H1 (cell line): Measurements from ENCODE around the gene FRMPD2. TPM values are rescaled to one million over a fixed set of nuclear protein-coding genes. Genes with fewer than 3 reads are reported as not detected.

ENCODE experiments used
- CBX8 ChIP-seq: fragments of 300-800, 300-1000 bp; sonication (generic); IDR thresholded peaks from 2 replicates; pipeline ENCODE4 v1.7.1; 2016; ENCODE audit warnings: low read depth, low read length, borderline replicate concordance
- SUZ12 ChIP-seq: fragments of 200-600 bp; sonication (generic); IDR thresholded peaks from 2 replicates; pipeline ENCODE4 v1.6.1; 2012; ENCODE audit warnings: mild to moderate bottlenecking, inconsistent platforms, low read length, moderate library complexity, mixed read lengths
- polyA plus RNA-seq, 7 experiments: library from polyadenylated mRNA; depleted of rRNA in 3 of 7; stranded (reverse) in 5 of 7; unstranded in 2 of 7; fragments of >200 nt in 5 of 7; fragments of 200-250 nt in 2 of 7; gene quantifications; 1 replicate in 5 of 7; 2 replicates in 1 of 7; 4 replicates in 1 of 7; pipeline versions ENCODE4 v1.2.1 to v1.2.3, GENCODE V29; 2011 to 2013; ENCODE audit warnings: missing spikeins in 2 of 7, mixed read lengths in 2 of 7
- total RNA-seq: library from RNA; stranded (reverse); fragmentation: NEBNext Ultra II Directional; extraction: Animal tissue kit (Norgen Biotek cat#: 25700); gene quantifications from 2 replicates; pipeline ENCODE4 v1.2.1, GENCODE V29; 2021

Gene FRMPD2
- total and polyA plus RNA-seq, 2 of the 8 experiments (the other 6 are each of a cell fraction or from before 2014, with no cell fraction given), result 0.07 to 0.47 TPM

DNA sequence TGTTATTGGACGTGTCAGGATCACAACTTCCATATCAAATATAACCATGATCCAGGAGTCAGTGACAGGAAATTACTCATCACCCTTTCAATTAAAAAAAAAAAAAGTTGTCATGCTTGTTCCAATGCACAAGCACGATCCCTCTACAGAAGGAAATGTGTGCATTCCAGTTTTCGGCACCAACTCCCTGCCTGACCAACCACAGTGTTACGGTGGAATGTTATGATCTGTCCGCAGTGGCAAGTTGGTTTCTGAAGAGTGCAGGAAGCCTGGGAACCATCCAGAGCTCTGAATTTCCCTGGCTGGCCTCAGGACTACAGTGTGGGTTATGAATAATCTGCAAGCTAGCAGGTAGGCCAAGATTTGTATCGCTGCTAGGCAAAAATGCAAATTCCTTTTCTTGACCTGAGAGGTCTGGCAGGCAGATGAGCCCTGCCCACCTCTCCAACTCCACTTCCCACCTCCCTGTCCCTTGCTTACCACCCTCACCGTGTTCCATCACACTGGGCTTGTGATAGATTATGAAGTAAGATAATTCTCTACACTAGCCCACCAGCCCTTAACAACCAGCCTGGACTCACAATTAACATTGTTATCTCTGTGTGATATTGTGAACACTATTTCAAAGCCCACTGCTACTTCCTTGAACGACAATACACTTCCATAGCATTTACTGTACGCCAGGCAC is 20.4 kb downstream of the FRMPD2 start (continued):
- TF ChIP-seq CBX8 (no peak), SUZ12 (no peak)
